Brain pericyte (primary cell): ENCODE measurements around the gene PDCD4.

Source experiments
- DNase-seq: peaks from one replicate; pipeline ENCODE4 v3.0.0-alpha.2; 2012; ENCODE audit warnings: low read depth, low spot score

PDCD4 gene

GRCh38 chr10:110871298-110872084 lies at the start of gene PDCD4:
PDCD4 (plus strand) TSS chr10:110871928; CDS start chr10:110876028, 4,100 bp downstream.
- peak; percentile 94 for DNase-seq

DNA sequence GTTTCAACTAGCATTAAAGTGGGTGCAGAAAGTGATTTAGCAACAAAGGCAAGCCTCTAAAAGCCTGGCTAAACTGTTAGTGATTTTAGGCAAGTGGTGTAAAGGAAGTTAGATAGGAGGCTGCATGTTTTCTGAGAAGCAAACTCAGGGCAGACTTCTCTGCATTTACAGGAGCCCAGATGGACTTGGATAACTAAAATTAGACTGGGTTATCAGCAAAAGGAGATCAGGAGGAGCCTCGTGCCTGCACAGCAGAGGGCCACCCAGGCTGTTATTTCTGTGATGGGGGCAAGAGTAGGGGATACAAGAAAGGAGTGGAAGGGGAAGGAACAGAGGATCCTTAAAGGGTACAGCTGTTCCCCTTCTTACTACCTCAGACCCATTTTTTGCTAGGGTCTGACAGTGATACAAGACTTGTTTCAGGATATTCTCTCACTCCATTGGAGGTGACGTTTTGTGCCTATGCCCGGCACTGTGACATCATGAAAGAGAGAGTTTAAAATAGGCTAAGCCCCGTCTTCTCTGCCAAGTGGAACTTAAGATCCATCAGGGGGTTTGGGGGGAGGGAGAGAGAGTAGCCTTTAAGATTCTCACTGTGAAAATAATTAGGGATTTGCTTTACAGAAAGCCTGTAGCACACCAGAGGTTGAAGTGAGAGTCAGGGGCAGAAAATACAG lies 49.6 kb upstream of the PDCD4 start:
- no peak for DNase-seq

GRCh38 chr10:110822712-110823311 lies 48.9 kb upstream of the PDCD4 start:
- DNase-seq = no peak

DNA sequence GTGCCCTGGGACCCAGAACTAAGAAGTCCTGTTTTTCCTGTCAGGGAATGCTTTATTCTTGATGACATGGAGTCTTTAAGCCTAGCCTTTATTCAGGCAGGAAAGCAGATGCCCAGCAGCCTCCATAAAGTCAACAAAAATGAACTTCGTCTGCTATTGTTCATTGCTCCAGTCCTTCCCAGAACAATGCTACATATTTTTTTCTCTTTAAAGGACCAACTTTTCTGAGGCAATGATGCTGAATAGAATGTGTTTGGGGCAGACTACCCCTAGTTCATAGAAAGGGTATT lies 47.6 kb upstream of the PDCD4 start:
- DNase-seq = no peak

DNA sequence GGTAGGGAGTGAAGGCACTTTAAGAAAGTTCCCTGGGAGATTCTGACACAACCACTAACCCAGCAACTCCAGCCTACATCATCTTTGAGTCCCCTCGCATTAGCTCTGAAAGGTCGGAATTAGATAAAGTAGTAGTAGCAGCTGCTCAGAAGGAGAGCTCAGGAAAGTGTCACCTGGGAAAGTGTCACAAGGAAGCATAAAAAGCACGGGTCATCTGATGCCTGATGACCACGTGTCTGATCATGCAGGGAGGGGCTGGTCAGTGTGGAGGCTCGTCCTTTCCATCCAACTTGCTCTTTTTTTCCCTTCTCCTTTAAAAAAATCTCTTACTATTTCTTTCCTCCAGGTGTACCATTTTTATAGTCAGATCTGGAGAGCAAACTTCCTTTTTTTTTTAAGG lies 47.1 kb upstream of the PDCD4 start:
- DNase-seq = no peak

DNA sequence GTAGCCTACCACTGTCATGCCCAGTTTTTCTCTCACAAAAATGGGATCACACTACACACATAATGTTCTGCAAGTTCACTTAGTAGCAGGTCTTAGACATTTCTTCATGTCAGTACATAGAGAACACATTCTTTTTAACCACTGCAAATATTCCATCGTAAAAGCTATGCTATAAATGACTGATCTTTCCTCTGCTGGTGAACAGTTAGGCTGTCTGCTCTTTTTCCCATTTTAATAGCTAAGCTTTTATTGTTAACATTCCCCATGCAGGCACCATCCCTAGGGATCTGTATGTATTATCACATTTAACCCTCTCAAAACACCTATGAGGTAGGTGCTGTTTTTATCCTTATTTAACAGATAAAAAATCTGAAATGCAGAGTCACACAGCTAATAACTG lies 46.2 kb upstream of the PDCD4 start:
- DNase-seq = no peak

DNA sequence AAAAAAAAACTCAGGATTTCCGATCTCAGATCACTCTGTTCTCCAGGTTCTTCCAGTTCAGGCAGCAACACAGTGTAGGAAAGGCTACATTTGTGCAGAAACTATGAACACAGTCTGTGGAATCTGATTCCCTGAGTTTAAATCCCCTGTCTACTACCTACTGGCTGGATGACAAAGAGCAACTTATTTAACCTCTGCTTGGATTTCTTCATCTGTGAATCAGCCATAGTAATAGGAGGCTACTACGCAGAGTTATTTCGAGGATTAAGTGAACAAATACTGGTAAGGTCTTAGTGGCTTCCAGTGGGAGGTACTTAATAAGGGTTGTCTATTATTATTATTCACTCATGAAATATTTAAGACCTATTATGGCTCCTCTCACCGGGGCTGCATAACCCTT lies 44.3 kb upstream of the PDCD4 start:
- no peak for DNase-seq

GRCh38 chr10:110827875-110828274 lies 43.9 kb upstream of the PDCD4 start:
- no peak for DNase-seq

GRCh38 chr10:110828525-110828924 lies 43.2 kb upstream of the PDCD4 start:
- DNase-seq = no peak

DNA sequence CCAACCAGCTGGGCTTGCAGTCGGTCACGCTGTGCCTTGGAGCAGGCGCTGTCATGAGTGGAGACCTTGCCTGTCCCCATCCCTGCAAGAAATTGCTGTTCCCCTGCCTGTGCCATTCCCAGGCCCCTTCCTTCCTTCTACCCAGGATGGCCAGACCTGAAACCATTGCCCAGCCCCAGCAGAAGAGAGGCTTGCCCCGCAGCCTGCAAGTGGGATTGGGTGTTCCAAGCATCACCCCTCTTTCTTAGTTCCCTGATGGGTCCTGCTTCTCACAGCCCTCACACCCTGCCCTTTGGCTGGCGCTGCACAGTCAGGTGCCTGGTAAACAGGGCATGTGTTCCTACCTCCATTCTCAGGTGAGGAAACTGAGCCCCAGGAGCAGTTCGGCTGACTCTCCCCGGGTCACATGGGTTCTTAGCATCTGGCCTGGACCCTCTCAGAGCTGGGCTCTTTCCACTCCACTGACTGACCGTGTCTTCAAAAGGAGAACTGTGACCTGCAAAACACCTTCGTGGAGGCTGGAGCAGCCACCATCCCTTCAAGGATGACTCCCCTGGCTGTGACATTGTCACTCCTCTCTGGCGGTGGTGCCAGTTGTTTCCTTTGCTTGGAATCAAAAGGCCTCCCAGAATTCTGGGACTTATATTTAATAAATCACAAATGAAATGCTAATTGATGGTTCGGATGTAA lies 41.9 kb upstream of the PDCD4 start:
- no peak for DNase-seq

- DNase-seq = no peak
Observed at GRCh38 chr10:110833234-110833940, 38.3 kb upstream of the PDCD4 start.

DNA sequence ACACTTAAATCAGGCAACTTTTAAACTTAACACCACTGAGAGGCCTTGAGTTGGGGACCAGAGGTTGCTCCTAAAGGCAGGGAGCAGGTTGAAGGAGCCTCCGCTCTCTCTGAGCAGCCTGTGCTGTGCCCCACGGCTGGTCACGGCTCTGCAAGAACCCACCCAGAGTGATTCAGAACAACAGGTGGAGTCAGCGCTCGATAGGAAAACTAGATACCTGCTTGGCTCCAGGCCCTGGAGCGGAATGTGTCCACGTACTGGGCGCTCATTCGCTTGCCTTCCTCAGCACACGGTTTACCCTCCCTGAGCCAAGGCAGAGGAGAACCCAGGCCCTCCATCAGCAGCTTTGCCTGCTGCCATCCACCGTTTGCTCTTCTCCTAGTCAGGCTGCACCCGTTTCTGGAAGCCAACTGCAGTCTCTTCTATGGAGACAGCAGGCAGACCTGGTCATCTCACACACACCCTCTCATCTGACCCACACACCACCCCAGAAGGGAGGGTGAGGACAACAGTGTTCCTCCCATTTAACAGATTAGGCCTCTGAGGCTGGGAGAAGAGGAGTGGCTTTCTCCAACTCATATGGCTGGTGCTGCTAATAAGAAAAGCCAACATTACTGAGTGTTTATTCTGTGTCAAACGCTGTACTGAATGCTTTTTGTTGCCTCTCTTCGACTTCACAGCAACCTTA lies 37.6 kb upstream of the PDCD4 start:
- DNase-seq = no peak

GRCh38 chr10:110834629-110835301 lies 37.0 kb upstream of the PDCD4 start:
- DNase-seq = no peak

- no peak for DNase-seq
Observed at GRCh38 chr10:110835841-110836240, 35.9 kb upstream of the PDCD4 start.

- no peak for DNase-seq
Observed at GRCh38 chr10:110836706-110837105, 35.0 kb upstream of the PDCD4 start.

DNA sequence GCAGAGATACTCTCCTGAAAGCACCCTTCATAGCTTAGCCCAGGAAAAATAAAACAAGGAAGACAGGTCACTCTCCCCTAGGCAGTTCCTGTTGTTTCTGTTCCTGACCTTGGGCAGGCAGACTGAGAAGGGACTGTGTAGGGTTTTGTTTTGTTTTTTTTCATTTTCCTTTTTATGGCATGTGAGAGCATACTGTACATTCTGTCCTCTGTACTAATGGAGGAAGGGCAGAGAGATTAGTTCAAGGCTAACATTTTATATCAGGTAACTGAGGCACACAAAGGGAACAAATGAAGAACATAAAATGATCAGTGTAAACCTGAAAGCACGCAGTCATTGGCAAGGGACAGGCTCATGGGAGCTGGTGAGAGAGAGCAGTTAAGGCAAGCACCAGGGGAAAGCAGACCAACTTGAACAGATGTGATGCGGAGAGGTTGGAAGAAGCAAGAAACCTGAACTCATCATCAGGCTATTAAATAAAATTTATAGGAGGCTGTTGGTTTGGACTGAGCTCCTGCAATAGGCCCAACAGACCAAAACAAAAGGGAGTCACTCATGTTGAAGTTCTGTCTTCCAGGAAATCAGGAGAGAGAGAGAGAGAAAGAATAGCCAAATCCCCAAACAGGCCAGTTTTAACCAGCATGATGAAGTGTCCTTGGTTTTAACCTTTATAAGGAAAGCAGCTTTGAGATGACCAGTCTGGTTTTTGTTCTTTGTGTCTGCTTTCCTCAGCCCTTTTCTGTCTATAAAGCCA lies 34.1 kb upstream of the PDCD4 start:
- DNase-seq = no peak

DNA sequence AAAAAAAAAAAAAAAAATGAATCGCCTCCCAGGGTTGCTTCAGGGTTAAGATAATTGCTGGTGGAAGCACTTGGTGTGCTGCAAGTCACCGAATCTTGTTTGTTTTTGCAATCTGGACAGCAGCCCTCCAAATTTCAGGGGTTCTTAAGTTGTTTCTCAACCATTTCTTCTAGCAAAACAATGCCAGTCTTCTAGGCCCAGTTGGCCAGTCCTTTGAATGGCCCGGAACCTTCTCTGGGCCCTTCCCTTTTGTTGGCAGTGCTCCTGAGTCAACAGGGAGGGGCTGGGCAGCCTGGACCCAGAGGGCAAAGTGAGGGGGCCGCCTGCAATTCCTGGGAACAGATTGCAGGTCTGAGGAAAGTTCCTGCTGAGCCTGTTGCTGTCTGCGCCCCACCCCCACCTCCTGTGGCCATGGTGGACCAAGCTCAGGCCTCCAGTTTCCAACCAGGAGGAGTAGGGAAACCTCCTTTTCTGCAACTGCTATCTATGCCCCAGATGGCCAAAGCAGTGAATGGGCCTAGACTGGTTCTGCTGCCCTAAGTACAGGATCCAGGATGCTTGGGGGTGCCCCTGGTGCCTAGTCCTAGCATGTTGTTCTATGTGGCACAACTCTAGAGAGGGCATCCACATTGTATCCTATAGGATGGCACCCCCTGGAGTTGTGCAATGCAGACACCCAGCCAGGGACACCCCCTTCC lies 31.4 kb upstream of the PDCD4 start:
- DNase-seq = no peak

GRCh38 chr10:110840923-110841428 lies 30.8 kb upstream of the PDCD4 start:
- DNase-seq = no peak

DNA sequence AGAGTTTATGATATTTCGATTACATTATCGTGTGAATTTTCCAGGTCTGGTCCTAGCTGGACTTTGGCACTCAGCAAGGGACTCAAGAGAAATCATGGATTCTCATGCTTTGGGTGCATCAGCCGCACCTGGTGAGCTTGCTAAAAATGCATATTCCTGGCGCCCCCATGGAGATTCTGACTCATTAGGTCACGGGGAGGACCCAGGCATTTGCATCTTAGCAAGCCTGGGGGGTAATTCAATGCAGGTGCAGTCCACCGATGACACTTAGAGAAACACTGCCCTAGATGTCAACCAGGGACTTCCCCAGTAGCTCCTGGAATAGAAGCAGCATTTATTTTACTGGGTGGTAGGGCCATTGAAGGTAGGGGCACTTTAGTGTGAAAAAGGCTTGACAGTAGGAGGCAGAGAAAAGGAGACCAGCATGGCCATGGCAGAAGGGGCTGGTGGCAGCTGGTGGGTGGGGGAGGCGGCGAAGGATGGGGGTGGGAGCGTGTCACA lies 29.9 kb upstream of the PDCD4 start:
- DNase-seq = no peak
